Left colon (tissue), 2 donors: ENCODE measurements around the gene NHERF2. TPM values are rescaled to one million over a fixed set of nuclear protein-coding genes. Genes with fewer than 3 reads are reported as not detected.
A peak's percentile ranks its signal among the peaks of the same experiment; 100 is the strongest.

ENCODE experiments used
- ATAC-seq: fragments of 200-7000 bp; cut with Tn5 transposase; one replicate; pipeline ENCODE4 v1.9.1; 2020; ENCODE audit warnings: mild to moderate bottlenecking, moderate library complexity
- DNase-seq, 2 donors: peaks; one replicate each; pipeline ENCODE4 v3.0.0-alpha.2; 2020
- intact Hi-C, 2 donors: fragments of 100-400 bp; cut with DNase I in 1 of 2; cut with micrococcal nuclease in 1 of 2; formaldehyde crosslinking; loops; one replicate each; pipeline versions ENCODE4 v1.11.2 to v1.14.0; 2022; cut with DNase I, micrococcal nuclease
- total RNA-seq, 2 donors: library from RNA; stranded (reverse); fragmentation: NEBNext Ultra II Directional; extraction: Animal tissue kit (Norgen Biotek cat#: 25700); gene quantifications; one replicate each; pipeline ENCODE4 v1.2.1, GENCODE V29; 2021
- donor health status: DM: no; HTN: no; CAD: no.
- donor health status: DM: yes; HTN: yes; CAD: no.

The NHERF2 gene
- total RNA-seq, 2 donors from 2014 or later, result 69.3 to 73.7 TPM

GRCh38 chr16:1989209-1990100 is 37.2 kb upstream of the NHERF2 start, which contains the start of gene SYNGR3:
SYNGR3 (plus strand) TSS chr16:1989970; CDS start chr16:1990103, 133 bp downstream.
- intact Hi-C loops, result no loop called here
- DNase-seq, result no peak
- no peak for ATAC-seq

GRCh38 chr16:1990101-1990350 is 36.7 kb upstream of the NHERF2 start:
- ATAC-seq (no peak), DNase-seq (no peak)
- intact Hi-C loops, result no loop called here

- intact Hi-C loops, result no loop called here
- ATAC-seq, result peak; percentile 20
- DNase-seq, result peak; percentile 68 to 82
These were observed 36.2 kb upstream of the NHERF2 start for GRCh38 chr16:1990351-1991134.

- peak; percentile 16 for ATAC-seq
- intact Hi-C loops, result no loop called here
- peak; percentile 57 to 73 for DNase-seq
These were observed 35.6 kb upstream of the NHERF2 start for GRCh38 chr16:1991135-1991551.

GRCh38 chr16:1991588-1991947 is 35.1 kb upstream of the NHERF2 start:
- DNase-seq (no peak), ATAC-seq (no peak)
- intact Hi-C loops, result no loop called here

GRCh38 chr16:1991948-1992703 is 34.6 kb upstream of the NHERF2 start:
- intact Hi-C loops, result no loop called here
- ATAC-seq (peak; percentile 79), DNase-seq (peak; percentile 95 to 97)

GRCh38 chr16:1992704-1993317 is 33.9 kb upstream of the NHERF2 start:
- intact Hi-C loops, result no loop called here
- DNase-seq (peak in 1 of 2 donors; percentile 57), ATAC-seq (no peak)

GRCh38 chr16:1993731-1994131 is 33.0 kb upstream of the NHERF2 start:
- ATAC-seq, result no peak
- intact Hi-C loops, result no loop called here
- no peak for DNase-seq

- ATAC-seq (no peak), DNase-seq (no peak)
- intact Hi-C loops, result no loop called here
These were observed 29.0 kb upstream of the NHERF2 start for GRCh38 chr16:1997494-1998359.

GRCh38 chr16:1998360-1998835 is 28.3 kb upstream of the NHERF2 start:
- no peak for DNase-seq
- no peak for ATAC-seq
- intact Hi-C loops, result no loop called here

GRCh38 chr16:1998852-1999801 is 27.6 kb upstream of the NHERF2 start:
- no peak for DNase-seq
- no peak for ATAC-seq
- intact Hi-C loops, result no loop called here

- intact Hi-C loops, result loop anchor here in 1 of 2 donors (10.0 kb wide), 1 partner anchor 145 kb away; the partner anchor contains the start of gene RAB26
- no peak for ATAC-seq
These were observed 26.7 kb upstream of the NHERF2 start for GRCh38 chr16:1999866-2000514.

GRCh38 chr16:2001035-2001434 is 25.7 kb upstream of the NHERF2 start:
- ATAC-seq (no peak), DNase-seq (no peak)
- intact Hi-C loops, result loop anchor here in 1 of 2 donors (10.0 kb wide), 1 partner anchor 144 kb away; the partner anchor contains the start of gene RAB26

More at GRCh38 chr16:1999866-2000514, 26.7 kb upstream of the NHERF2 start:
- no peak for DNase-seq

- intact Hi-C loops, result loop anchor here in 1 of 2 donors (10.0 kb wide), 1 partner anchor 143 kb away; the partner anchor contains the start of gene RAB26
- ATAC-seq, result no peak
- DNase-seq, result no peak
These were observed 25.0 kb upstream of the NHERF2 start for GRCh38 chr16:2001456-2002355.
